OCI-LY7 (cell line): ENCODE data around the gene CDC42BPA. TPM values are rescaled to one million over a fixed set of nuclear protein-coding genes. Genes with fewer than 3 reads are reported as not detected.

Experiments used
- BruUV-seq: library from RNA; stranded (reverse); fragments of 400-500 nt; replicated peaks from 2 replicates; lab custom pipeline; 2021; lab: Mats Ljungman, UMichigan
- CTCF ChIA-PET: fragments of 300-600 bp; sonication (Branson Sonifier 250); formaldehyde crosslinking; loops from one replicate; lab custom pipeline; 2022; ENCODE audit warnings: antibody characterized with exemption; ENCODE audit not compliant: unreplicated experiment; lab: Charles Lee
- POLR2A ChIA-PET: fragments of 300-600 bp; sonication (Branson Sonifier 250); formaldehyde crosslinking; loops from one replicate; lab custom pipeline; 2022; ENCODE audit warnings: antibody characterized with exemption; lab: Charles Lee
- DNase-seq: peaks from one replicate; pipeline ENCODE4 v3.0.0-alpha.2; 2015; ENCODE audit warnings: low spot score
- H2AFZ ChIP-seq: fragments of 200-600 bp; sonication (generic), shearing (Covaris generic); 2 replicates; pipeline ENCODE4 v1.6.1; 2014; ENCODE audit warnings: mild to moderate bottlenecking, antibody characterized with exemption, low read length, moderate library complexity
- H3K27ac ChIP-seq: fragments of 200-600 bp; sonication (generic); 2 replicates; pipeline ENCODE4 v1.5.1; 2014; ENCODE audit warnings: mixed run types, low read depth, mild to moderate bottlenecking, moderate library complexity, low read length, inconsistent platforms; ENCODE audit not compliant: poor library complexity, severe bottlenecking
- H3K36me3 ChIP-seq: fragments of 200-600 bp; sonication (generic); 2 replicates; pipeline ENCODE4 v1.6.1; 2014; ENCODE audit warnings: mild to moderate bottlenecking, antibody characterized with exemption, low read length, moderate library complexity, mixed read lengths; ENCODE audit not compliant: insufficient read depth
- H3K4me1 ChIP-seq: fragments of 200-600 bp; sonication (generic); 2 replicates; pipeline ENCODE4 v1.5.1; 2014; ENCODE audit warnings: mild to moderate bottlenecking, low read length; ENCODE audit not compliant: insufficient read depth, poor library complexity, severe bottlenecking
- H3K4me2 ChIP-seq: fragments of 200-600 bp; sonication (generic); 2 replicates; pipeline ENCODE4 v1.6.1; 2014; ENCODE audit warnings: mild to moderate bottlenecking, low read length
- H3K4me3 ChIP-seq: fragments of 200-600 bp; sonication (generic); 2 replicates; pipeline ENCODE4 v1.5.1; 2014; ENCODE audit warnings: mild to moderate bottlenecking, low read depth, low read length; ENCODE audit not compliant: poor library complexity, severe bottlenecking
- H3K79me2 ChIP-seq: fragments of 200-600 bp; sonication (generic); 2 replicates; pipeline ENCODE4 v1.6.1; 2016; ENCODE audit warnings: low read depth, mild to moderate bottlenecking, low read length, moderate library complexity, mixed read lengths; ENCODE audit not compliant: insufficient read depth
- H3K9me2 ChIP-seq: fragments of 200-600 bp; sonication (generic); 2 replicates; pipeline ENCODE4 v1.6.1; 2016; ENCODE audit warnings: mild to moderate bottlenecking, low read length, mixed read lengths; ENCODE audit not compliant: insufficient read depth
- H3K9me3 ChIP-seq: fragments of 200-600 bp; sonication (generic); 2 replicates; pipeline ENCODE4 v1.6.1; 2014; ENCODE audit warnings: mild to moderate bottlenecking, mixed run types, low read length, mixed read lengths
- H4K20me1 ChIP-seq: fragments of 200-600 bp; sonication (generic); 2 replicates; pipeline ENCODE4 v1.6.1; 2014; ENCODE audit warnings: mild to moderate bottlenecking, antibody characterized with exemption, low read length, moderate library complexity, mixed read lengths; ENCODE audit not compliant: insufficient read depth
- CTCF ChIP-seq: fragments of 200-600 bp; sonication (generic); conservative IDR thresholded peaks from 2 replicates; pipeline ENCODE4 v1.5.1; 2014; ENCODE audit warnings: mild to moderate bottlenecking, antibody characterized with exemption, low read length, moderate library complexity, mixed read lengths
- EZH2phosphoT487 ChIP-seq: fragments of 200-600 bp; sonication (generic); IDR thresholded peaks from 2 replicates; pipeline ENCODE4 v1.6.1; 2018; ENCODE audit warnings: low read depth, borderline replicate concordance, mild to moderate bottlenecking, mixed run types, antibody characterized with exemption, low read length, moderate library complexity, mixed read lengths
- intact Hi-C: fragments of 100-400 bp; cut with micrococcal nuclease; formaldehyde crosslinking; loops from one replicate; pipeline ENCODE4 v1.10.0; 2022; ENCODE audit not compliant: unreplicated experiment
- total RNA-seq, 2 experiments: library from RNA; depleted of rRNA in 1 of 2; stranded (reverse); fragments of >200 nt in 1 of 2; shearing (Covaris generic) in 1 of 2; gene quantifications; 2 replicates each; pipeline ENCODE4 v1.2.3, GENCODE V29; 2014 to 2022

The CDC42BPA gene
- total RNA-seq, 2 experiments from 2014 or later, result not detected

- no peaks in the 10 kb centered on the region for H3K79me2 ChIP-seq
- H3K36me3 ChIP-seq, result no peaks in the 10 kb centered on the region
- POLR2A ChIA-PET, result interaction anchor here (0.5 to 0.8 kb wide), 3 partner anchors 12 to 403 kb away, joined by 3 to 4 read pairs (median 4); no protein-coding TSS in a partner anchor
- H3K9me2 ChIP-seq, result no peaks in the 10 kb centered on the region
- H3K9me3 ChIP-seq, result no peaks in the 10 kb centered on the region
- TF ChIP-seq EZH2phosphoT487, result no peak
- no peak for TF ChIP-seq CTCF
- CTCF ChIA-PET, result no interaction called here
- no peak overlapping the region for H3K27ac ChIP-seq
- no peak overlapping the region for H3K4me2 ChIP-seq
- intact Hi-C loops, result no loop called here
- no peaks in the 10 kb centered on the region for H3K4me1 ChIP-seq
- no TSS peak for BruUV-seq
- no peak overlapping the region for H3K4me3 ChIP-seq
- no peaks in the 10 kb centered on the region for H4K20me1 ChIP-seq
- DNase-seq, result no peak
- no peak overlapping the region for H2AFZ ChIP-seq
Observed at GRCh38 chr1:227037121-227037520, 281.2 kb downstream of the CDC42BPA start.

GRCh38 chr1:227035316-227035715 lies 283.0 kb downstream of the CDC42BPA start:
- Histone ChIP-seq H3K9me2 (no peaks in the 10 kb centered on the region), H2AFZ (no peak overlapping the region), H3K4me1 (no peaks in the 10 kb centered on the region), H4K20me1 (no peaks in the 10 kb centered on the region), H3K27ac (no peak overlapping the region), H3K79me2 (no peaks in the 10 kb centered on the region), H3K9me3 (no peaks in the 10 kb centered on the region), H3K4me2 (no peak overlapping the region), H3K36me3 (no peaks in the 10 kb centered on the region), H3K4me3 (no peak overlapping the region)
- no TSS peak for BruUV-seq
- no peak for TF ChIP-seq EZH2phosphoT487
- TF ChIP-seq CTCF, result no peak
- POLR2A ChIA-PET, result interaction anchor here (0.6 to 1.3 kb wide), 3 partner anchors 8 to 18 kb away, joined by 4 to 6 read pairs (median 4); no protein-coding TSS in a partner anchor
- no peak for DNase-seq
- intact Hi-C loops, result no loop called here
- CTCF ChIA-PET, result no interaction called here

GRCh38 chr1:227033880-227034279 lies 284.4 kb downstream of the CDC42BPA start:
- ChIA-PET POLR2A (interaction anchor here (0.6 kb wide), 1 partner anchor 68 kb away, joined by 3 read pairs; no protein-coding TSS in a partner anchor), CTCF (no interaction called here)
- Histone ChIP-seq H3K4me2 (no peak overlapping the region), H3K9me2 (no peaks in the 10 kb centered on the region), H2AFZ (no peak overlapping the region), H3K9me3 (no peaks in the 10 kb centered on the region), H3K4me3 (no peak overlapping the region), H3K79me2 (no peaks in the 10 kb centered on the region), H3K27ac (no peak overlapping the region), H4K20me1 (no peaks in the 10 kb centered on the region), H3K36me3 (no peaks in the 10 kb centered on the region), H3K4me1 (no peaks in the 10 kb centered on the region)
- DNase-seq, result no peak
- TF ChIP-seq EZH2phosphoT487 (no peak), CTCF (no peak)
- intact Hi-C loops, result loop anchor here (5.0 kb wide), 1 partner anchor 48 kb away; no protein-coding TSS in a partner anchor
- BruUV-seq, result no TSS peak
